ENCODE results near the gene KIAA1217. TPM values are rescaled to one million over a fixed set of nuclear protein-coding genes. Genes with fewer than 3 reads are reported as not detected.

The KIAA1217 gene
- total RNA-seq, 1 experiment from 2014 or later, result 7.8 TPM

DNA sequence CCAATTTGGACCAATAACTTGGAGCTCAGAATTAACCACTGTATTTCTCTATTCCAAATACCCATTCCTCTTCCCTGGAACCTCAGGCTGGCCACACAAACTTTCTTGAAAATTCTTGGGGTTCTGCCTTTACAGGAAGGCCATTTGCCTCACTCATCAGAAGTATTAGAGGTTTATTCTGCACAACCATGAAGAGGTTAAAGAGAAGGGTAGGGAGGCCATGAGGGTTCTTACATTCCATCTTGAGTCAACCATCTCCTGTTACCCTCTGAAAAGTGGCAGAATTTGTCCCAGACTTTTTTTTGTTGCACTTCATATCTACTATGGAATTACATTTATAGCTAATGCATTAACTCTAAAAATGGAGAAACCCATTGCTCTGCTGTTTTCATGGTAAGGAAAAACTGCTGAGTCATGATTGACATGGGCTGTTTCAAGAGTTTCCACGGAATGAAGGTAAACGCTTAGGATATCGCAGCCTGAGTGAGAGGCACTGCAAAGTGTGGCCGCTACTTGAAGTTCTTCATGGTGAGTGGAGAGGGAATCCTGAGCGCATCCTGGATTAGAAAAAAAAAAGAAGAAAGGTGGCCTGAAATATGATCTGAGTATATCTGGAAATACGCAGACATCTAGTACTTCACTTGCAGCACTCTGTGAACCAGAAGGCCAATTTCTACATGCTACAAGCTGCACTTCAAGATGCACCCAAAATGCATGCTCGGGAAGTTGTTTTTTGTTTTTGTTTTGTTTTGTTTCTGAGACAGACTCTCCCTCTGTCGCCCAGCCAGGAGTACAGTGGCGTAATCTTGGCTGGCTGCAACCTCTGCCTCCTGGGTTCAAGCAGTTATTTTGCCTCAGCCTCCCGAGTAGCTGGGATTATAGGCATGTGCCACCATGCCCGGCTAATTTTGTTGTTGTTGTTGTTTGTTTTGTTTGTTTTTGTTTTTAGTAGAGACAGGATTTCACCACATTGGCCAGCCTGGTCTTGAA, 83.7 kb downstream of the KIAA1217 start (continued):
- no peak for TF ChIP-seq ELF1 (IDR thresholded peaks at IDR 0.05; ENCODE audit: borderline replicate concordance, low read depth)
- no peak for TF ChIP-seq SRF (IDR thresholded peaks at IDR 0.05; ENCODE audit: low read depth)
- TF ChIP-seq CTCF (IDR thresholded peaks at IDR 0.05 in 2 of 3, conservative IDR thresholded peaks at IDR 0.05 in 1 of 3; ENCODE audit: borderline replicate concordance in 1 of 3, insufficient read depth in 1 of 3, low read depth in 2 of 3, low read length in 2 of 3), result no peak
- TF ChIP-seq EZH2phosphoT487 (IDR thresholded peaks at IDR 0.05; ENCODE audit: borderline replicate concordance), result no peak
- TF ChIP-seq EGR1 (IDR thresholded peaks at IDR 0.05; ENCODE audit: low read depth), result no peak
- TF ChIP-seq ZNF274 (IDR thresholded peaks at IDR 0.05; ENCODE audit: low read depth, low read length), result no peak
- no peak for TF ChIP-seq JUND (IDR thresholded peaks at IDR 0.05)

GRCh38 chr10:24299578-24300260, 90.8 kb downstream of the KIAA1217 start:
- ChIA-PET RAD21 (ENCODE audit: low non-redundant PET in 1 of 2, low total read pairs in 2 of 2, uncharacterized antibody in 2 of 2, unreplicated experiment in 2 of 2) (no interaction called here), POLR2A (no interaction called here), CTCF (no interaction called here)
- no TSS peak for BruUV-seq (replicated peaks)
- Histone ChIP-seq H3K36me3 (ENCODE audit: control insufficient read depth in 1 of 2, insufficient read depth in 2 of 2, low read length in 2 of 2) (no peaks in the 10 kb centered on the region), H3K27ac (ENCODE audit: low read depth, low read length) (no peak overlapping the region), H3K4me1 (ENCODE audit: control insufficient read depth in 1 of 2, insufficient read depth in 2 of 2, low read length in 2 of 2) (no peaks in the 10 kb centered on the region), H3K9me2 (ENCODE audit: insufficient read depth) (no peaks in the 10 kb centered on the region), H3K9me3 (ENCODE audit: control insufficient read depth in 1 of 2, insufficient read depth in 1 of 2, low read depth in 1 of 2, low read length in 2 of 2) (no peaks in the 10 kb centered on the region), H2AFZ (ENCODE audit: low read depth, low read length, poor library complexity, severe bottlenecking) (no peak overlapping the region), H3K4me2 (ENCODE audit: low read length) (no peak overlapping the region), H4K20me1 (ENCODE audit: insufficient read depth) (no peaks in the 10 kb centered on the region), H3K4me3 (replicated peaks in 1 of 2; ENCODE audit: low read depth in 1 of 2, low read length in 2 of 2) (no peak overlapping the region), H3K79me2 (ENCODE audit: insufficient read depth, low read length) (no peaks in the 10 kb centered on the region), H3K27me3 (ENCODE audit: insufficient read depth, low read length) (0 out of 2 replicates have a peak, but pooled peaks cover 6% of the 10 kb centered on the region), H3K9ac (ENCODE audit: low read length) (no peak overlapping the region)
- DNase-seq (ENCODE audit: low read depth, low spot score) (no peak), ATAC-seq (no peak)
- no peak for TF ChIP-seq FOSL1 (IDR thresholded peaks at IDR 0.05; ENCODE audit: low read depth)
- TF ChIP-seq CBX3 (IDR thresholded peaks at IDR 0.05; ENCODE audit: low read depth), result no peak
- TF ChIP-seq ZNF274 (IDR thresholded peaks at IDR 0.05; ENCODE audit: low read depth, low read length), result no peak
- TF ChIP-seq YY1 (IDR thresholded peaks at IDR 0.05; ENCODE audit: extremely low read depth, insufficient replicate concordance, low read depth, low read length), result no peak
- intact Hi-C loops (cut with micrococcal nuclease), result no loop called here
